Measurements from ENCODE around the gene THAP9. TPM values are rescaled to one million over a fixed set of nuclear protein-coding genes. Genes with fewer than 3 reads are reported as not detected.
"Not testable (repeated sequence)": the region's sequence is repeated elsewhere in the genome, so short reads cannot be mapped to it uniquely, and the experiment has no call there.

Gene THAP9, protein sequence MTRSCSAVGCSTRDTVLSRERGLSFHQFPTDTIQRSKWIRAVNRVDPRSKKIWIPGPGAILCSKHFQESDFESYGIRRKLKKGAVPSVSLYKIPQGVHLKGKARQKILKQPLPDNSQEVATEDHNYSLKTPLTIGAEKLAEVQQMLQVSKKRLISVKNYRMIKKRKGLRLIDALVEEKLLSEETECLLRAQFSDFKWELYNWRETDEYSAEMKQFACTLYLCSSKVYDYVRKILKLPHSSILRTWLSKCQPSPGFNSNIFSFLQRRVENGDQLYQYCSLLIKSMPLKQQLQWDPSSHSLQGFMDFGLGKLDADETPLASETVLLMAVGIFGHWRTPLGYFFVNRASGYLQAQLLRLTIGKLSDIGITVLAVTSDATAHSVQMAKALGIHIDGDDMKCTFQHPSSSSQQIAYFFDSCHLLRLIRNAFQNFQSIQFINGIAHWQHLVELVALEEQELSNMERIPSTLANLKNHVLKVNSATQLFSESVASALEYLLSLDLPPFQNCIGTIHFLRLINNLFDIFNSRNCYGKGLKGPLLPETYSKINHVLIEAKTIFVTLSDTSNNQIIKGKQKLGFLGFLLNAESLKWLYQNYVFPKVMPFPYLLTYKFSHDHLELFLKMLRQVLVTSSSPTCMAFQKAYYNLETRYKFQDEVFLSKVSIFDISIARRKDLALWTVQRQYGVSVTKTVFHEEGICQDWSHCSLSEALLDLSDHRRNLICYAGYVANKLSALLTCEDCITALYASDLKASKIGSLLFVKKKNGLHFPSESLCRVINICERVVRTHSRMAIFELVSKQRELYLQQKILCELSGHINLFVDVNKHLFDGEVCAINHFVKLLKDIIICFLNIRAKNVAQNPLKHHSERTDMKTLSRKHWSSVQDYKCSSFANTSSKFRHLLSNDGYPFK
- 1 to 10 TPM; 2.2 to 8.4 (median 5.5) TPM for total RNA-seq

DNA sequence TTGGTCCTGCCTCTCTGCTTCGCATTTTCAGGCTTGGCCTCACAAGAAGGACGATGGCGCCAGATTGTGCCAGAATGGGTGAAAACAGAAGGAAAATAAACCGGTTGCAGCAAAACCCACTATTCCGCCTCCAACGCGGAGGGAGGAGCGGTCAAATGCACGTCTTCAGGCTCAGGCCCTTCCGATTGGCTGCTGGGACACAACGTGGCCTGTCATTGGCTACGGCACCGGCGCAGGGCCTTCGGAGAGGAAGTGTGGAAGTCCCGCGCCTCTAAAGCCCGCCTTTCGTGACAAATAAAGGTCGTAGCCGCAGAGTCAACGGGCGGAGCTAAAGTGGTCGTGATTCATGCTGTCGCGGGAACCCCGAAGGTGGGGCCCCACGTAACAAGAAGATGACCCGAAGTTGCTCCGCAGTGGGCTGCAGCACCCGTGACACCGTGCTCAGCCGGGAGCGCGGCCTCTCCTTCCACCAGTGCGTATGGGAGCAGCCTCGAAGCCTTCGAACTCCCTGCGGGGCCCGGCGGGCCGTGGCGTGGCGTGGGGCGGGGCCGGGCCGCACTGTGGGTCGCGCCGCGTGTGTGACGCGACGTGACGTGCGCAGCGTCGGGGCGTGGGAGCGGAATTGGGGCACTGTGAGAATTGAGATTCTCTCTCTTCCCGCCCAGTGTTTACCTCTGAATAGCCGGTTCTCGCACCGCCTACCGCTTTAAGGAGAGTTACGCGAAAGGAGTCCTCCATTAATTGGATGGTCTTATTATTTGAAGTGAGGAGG, at the start of gene THAP9:
TSS of gene THAP9 (plus strand) at position 325 of the 772 bp plus-strand sequence. CDS start at position 393, 68 bp downstream.
- Histone ChIP-seq H3K9me3 (no peaks in the 10 kb centered on the region), H3K27me3 (no peaks in the 10 kb centered on the region), H3K36me3 (peaks cover 0 to 14% (median 0%) of the 10 kb centered on the region in 3 donors), H3K4me3 (peak within 1 kb of the TSS; percentile 69 to 85 (median 78)), H3K27ac (peak within 1 kb of the TSS; percentile 97 to 100 (median 99)), H3K4me1 (peaks cover 4 to 45% (median 17%) of the 10 kb centered on the region in 4 donors)
- TF ChIP-seq, protein P1, sequence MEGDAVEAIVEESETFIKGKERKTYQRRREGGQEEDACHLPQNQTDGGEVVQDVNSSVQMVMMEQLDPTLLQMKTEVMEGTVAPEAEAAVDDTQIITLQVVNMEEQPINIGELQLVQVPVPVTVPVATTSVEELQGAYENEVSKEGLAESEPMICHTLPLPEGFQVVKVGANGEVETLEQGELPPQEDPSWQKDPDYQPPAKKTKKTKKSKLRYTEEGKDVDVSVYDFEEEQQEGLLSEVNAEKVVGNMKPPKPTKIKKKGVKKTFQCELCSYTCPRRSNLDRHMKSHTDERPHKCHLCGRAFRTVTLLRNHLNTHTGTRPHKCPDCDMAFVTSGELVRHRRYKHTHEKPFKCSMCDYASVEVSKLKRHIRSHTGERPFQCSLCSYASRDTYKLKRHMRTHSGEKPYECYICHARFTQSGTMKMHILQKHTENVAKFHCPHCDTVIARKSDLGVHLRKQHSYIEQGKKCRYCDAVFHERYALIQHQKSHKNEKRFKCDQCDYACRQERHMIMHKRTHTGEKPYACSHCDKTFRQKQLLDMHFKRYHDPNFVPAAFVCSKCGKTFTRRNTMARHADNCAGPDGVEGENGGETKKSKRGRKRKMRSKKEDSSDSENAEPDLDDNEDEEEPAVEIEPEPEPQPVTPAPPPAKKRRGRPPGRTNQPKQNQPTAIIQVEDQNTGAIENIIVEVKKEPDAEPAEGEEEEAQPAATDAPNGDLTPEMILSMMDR (IDR thresholded peaks at IDR 0.05) = peak in 1 of 5 experiments; percentile 25
- TF ChIP-seq POLR2A (IDR thresholded peaks at IDR 0.05) (peak; percentile 72 to 85), EP300 (IDR thresholded peaks at IDR 0.05) (peak; percentile 73 to 95)
- peak; percentile 96 to 97 for DNase-seq (ENCODE audit: low spot score in 2 of 2)
- 0 to 1% methylated on average over 59 to 67 of the region's 67 CpGs for WGBS, 2 donors

DNA sequence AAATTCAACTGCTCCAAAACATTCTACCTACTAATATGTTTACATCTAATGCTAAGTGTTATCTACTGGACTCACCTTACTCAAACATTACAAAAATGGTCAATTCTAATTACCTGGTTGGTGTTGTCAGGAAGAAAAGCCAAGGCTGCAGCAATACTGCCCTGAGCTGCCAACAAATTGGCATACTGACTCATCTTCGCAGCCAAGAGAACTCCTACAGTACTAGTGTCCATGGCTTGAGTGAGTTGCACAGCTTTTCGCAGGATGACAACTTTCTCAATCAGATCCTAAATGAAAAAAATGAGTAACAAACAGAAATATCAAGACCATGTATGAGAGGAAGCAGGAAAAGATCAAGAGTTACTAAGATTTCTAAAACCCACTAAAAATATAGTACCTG, 49.2 kb upstream of the THAP9 start:
- Histone ChIP-seq H3K4me1 (no peaks in the 10 kb centered on the region), H3K9me3 (no peaks in the 10 kb centered on the region), H3K27ac (no peak overlapping the region), H3K27me3 (no peaks in the 10 kb centered on the region), H3K36me3 (peaks cover 5 to 99% (median 22%) of the 10 kb centered on the region in 3 donors), H3K4me3 (no peak overlapping the region)
- WGBS, 2 donors = 98 to 100% methylated on average over 2 of the region's 2 CpGs
- no peak for DNase-seq (ENCODE audit: low spot score in 2 of 2)
- no peak for TF ChIP-seq EP300 (IDR thresholded peaks at IDR 0.05)

DNA sequence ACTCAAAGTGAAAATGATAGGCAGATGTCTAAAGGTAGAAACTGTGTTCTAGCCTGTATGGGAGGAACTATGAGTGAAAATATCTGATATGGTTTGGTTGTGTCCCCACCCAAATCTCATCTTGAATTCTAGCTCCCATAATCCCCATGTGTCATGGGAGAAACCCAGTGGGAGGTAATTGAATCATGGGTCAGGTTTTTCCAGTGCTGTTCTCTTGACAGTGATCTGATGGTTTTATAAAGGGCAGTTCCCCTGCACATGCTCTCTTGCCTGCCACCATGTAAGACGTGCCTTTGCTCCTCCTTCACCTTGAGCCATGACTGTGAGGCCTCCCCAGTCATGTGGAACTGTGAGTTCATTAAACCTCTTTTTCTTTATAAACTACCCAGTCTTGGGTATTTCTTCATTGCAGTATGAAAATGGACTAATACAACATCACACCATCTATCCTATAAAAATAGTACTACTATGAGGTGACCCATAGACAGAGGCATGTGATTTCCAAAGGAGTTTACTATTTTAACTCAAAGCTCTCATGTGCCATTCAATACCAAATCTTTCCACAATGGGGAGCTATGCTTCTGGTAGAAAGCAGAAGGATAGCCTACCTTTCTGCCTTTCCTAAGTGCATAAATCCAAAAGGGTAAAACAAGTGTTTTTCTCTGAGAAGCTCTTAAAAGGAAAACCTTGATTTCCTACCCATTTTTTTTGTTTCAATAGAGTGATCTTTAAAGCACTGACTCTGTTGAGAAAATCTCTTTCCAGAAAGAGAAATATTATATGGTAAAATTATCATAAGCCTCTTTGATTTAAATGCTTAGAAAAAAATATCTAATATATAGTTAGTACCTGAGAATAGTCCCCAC, 48.4 kb upstream of the THAP9 start:
- WGBS, 2 donors = 70 to 85% methylated on average over 1 of the region's 1 CpG

DNA sequence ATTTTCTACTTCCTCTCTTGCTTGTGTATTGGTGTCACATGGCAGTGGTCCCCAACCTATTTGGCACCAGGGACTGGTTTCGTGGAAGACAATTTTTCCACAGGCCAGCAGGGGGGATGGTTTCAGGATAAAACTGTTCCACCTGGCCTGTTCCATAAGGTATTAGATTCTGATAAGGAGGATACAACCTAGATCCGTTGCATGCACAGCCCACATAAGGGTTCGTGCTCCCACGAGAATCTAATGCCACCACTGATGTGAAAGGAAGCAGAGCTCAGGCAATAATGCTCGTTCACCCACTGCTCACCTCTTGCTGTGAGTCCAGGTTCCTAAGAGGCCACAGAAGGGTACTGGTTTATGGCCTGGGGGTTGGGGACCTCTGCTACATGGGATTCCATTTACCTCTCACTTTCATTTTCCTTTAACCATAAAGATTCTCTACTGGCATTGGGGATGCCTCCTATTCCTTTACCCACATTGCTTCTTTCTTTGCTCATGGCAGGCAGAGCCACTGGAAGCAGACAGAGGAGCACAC, 47.7 kb upstream of the THAP9 start:
- TF ChIP-seq POLR2A (IDR thresholded peaks at IDR 0.05) (no peak), EP300 (IDR thresholded peaks at IDR 0.05) (no peak)
- TF ChIP-seq, protein P1 (IDR thresholded peaks at IDR 0.05) = no peak
- Histone ChIP-seq H3K27me3 (no peaks in the 10 kb centered on the region), H3K9me3 (no peaks in the 10 kb centered on the region), H3K27ac (no peak overlapping the region), H3K4me1 (no peaks in the 10 kb centered on the region), H3K4me3 (no peak overlapping the region), H3K36me3 (peaks cover 7 to 99% (median 22%) of the 10 kb centered on the region in 3 donors)
- no peak for DNase-seq (ENCODE audit: low spot score in 2 of 2)
- WGBS, 2 donors = 57 to 78% methylated on average over 5 of the region's 5 CpGs

More for the DNA sequence above, 48.4 kb upstream of the THAP9 start:
- no peak for TF ChIP-seq POLR2A (IDR thresholded peaks at IDR 0.05)
- TF ChIP-seq, protein P1 (IDR thresholded peaks at IDR 0.05) = peak in 1 of 5 experiments; percentile 31
- no peaks in the 10 kb centered on the region for H3K9me3 ChIP-seq
- DNase-seq (ENCODE audit: low spot score in 2 of 2) = no peak
- no peaks in the 10 kb centered on the region for H3K4me1 ChIP-seq
- no peaks in the 10 kb centered on the region for H3K27me3 ChIP-seq
- no peak overlapping the region for H3K27ac ChIP-seq
- no peak overlapping the region for H3K4me3 ChIP-seq
- H3K36me3 ChIP-seq = peaks cover 7 to 99% (median 22%) of the 10 kb centered on the region in 3 donors

DNA sequence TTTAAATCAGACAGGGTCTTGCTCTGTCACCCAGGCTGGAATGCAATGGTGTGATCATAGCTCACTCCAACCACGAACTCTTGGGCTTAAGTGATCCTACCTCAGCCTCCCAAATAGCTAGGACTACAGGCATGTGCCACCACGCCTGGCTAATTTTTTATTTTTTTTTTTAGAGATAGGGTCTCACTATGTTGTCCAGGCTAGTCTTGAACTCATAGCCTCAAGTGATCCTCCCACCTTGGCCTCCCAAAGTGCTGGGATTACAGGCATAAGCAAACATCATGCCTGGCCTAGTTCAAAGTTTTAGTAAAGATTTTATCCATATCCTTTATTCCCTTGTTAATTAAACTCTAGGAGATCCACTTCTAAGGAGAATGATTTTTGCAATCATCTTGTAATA, 40.0 kb upstream of the THAP9 start:
- H3K36me3 ChIP-seq = peaks cover 5 to 78% (median 5%) of the 10 kb centered on the region in 3 donors
- not testable (repeated sequence) for H3K27ac ChIP-seq; H3K9me3 ChIP-seq; DNase-seq (ENCODE audit: low spot score in 2 of 2); H3K4me3 ChIP-seq; H3K27me3 ChIP-seq; H3K4me1 ChIP-seq
- 95% methylated on average over 2 of the region's 2 CpGs for WGBS, 2 donors
